Measurements from ENCODE around the gene CDK14. TPM values are rescaled to one million over a fixed set of nuclear protein-coding genes. Genes with fewer than 3 reads are reported as not detected.

The CDK14 gene
- total RNA-seq, 1 donor from 2014 or later: 58.6 TPM

- Histone ChIP-seq H3K36me3 (no peaks in the 10 kb centered on the region), H3K4me3 (no peak overlapping the region), H3K9me3 (no peaks in the 10 kb centered on the region), H3K27me3 (ENCODE audit: low read depth) (no peaks in the 10 kb centered on the region), H3K27ac (no peak overlapping the region), H3K4me1 (no peaks in the 10 kb centered on the region)
- DNase-seq (no peak), ATAC-seq (no peak)
- intact Hi-C loops (cut with DNase I): no loop called here
- no peak for TF ChIP-seq CTCF (IDR thresholded peaks at IDR 0.05)
These were observed 437.5 kb downstream of the CDK14 start for GRCh38 chr7:91033574-91033973.

GRCh38 chr7:91034459-91035368 lies 438.6 kb downstream of the CDK14 start:
- H3K36me3 ChIP-seq: no peaks in the 10 kb centered on the region
- intact Hi-C loops (cut with DNase I): no loop called here

GRCh38 chr7:91039033-91039432 lies 442.9 kb downstream of the CDK14 start:
- ATAC-seq (no peak), DNase-seq (no peak)
- H3K4me3 ChIP-seq: no peak overlapping the region
- no peaks in the 10 kb centered on the region for H3K4me1 ChIP-seq
- no peak overlapping the region for H3K27ac ChIP-seq
- H3K9me3 ChIP-seq: no peaks in the 10 kb centered on the region
- H3K27me3 ChIP-seq (ENCODE audit: low read depth): no peaks in the 10 kb centered on the region
- intact Hi-C loops (cut with DNase I): no loop called here
- TF ChIP-seq CTCF (IDR thresholded peaks at IDR 0.05): no peak
- H3K36me3 ChIP-seq: no peaks in the 10 kb centered on the region

More at GRCh38 chr7:91034459-91035368, 438.6 kb downstream of the CDK14 start:
- no peaks in the 10 kb centered on the region for H3K4me1 ChIP-seq
- TF ChIP-seq CTCF (IDR thresholded peaks at IDR 0.05): peak; percentile 61
- no peaks in the 10 kb centered on the region for H3K9me3 ChIP-seq
- DNase-seq: no peak
- H3K4me3 ChIP-seq: no peak overlapping the region
- peak in 1 of 2 donors; percentile 47 for ATAC-seq
- no peak overlapping the region for H3K27ac ChIP-seq
- no peaks in the 10 kb centered on the region for H3K27me3 ChIP-seq (ENCODE audit: low read depth)

- DNase-seq (no peak), ATAC-seq (no peak)
- H3K27ac ChIP-seq: no peak overlapping the region
These were observed 445.0 kb downstream of the CDK14 start for GRCh38 chr7:91041141-91041540.

GRCh38 chr7:91041901-91042484 lies 445.9 kb downstream of the CDK14 start:
- H3K4me3 ChIP-seq: no peak overlapping the region
- DNase-seq (no peak), ATAC-seq (no peak)
- H3K27ac ChIP-seq: no peak overlapping the region
- H3K4me1 ChIP-seq: peaks cover 7% of the 10 kb centered on the region
- no peaks in the 10 kb centered on the region for H3K27me3 ChIP-seq (ENCODE audit: low read depth)
- TF ChIP-seq CTCF (IDR thresholded peaks at IDR 0.05): no peak
- H3K9me3 ChIP-seq: no peaks in the 10 kb centered on the region
- H3K36me3 ChIP-seq: no peaks in the 10 kb centered on the region
- intact Hi-C loops (cut with DNase I): no loop called here

More at GRCh38 chr7:91041141-91041540, 445.0 kb downstream of the CDK14 start:
- H3K36me3 ChIP-seq: no peaks in the 10 kb centered on the region
- H3K27me3 ChIP-seq (ENCODE audit: low read depth): no peaks in the 10 kb centered on the region
- intact Hi-C loops (cut with DNase I): no loop called here
- no peaks in the 10 kb centered on the region for H3K9me3 ChIP-seq
- peaks cover 7% of the 10 kb centered on the region for H3K4me1 ChIP-seq
- no peak overlapping the region for H3K4me3 ChIP-seq
- TF ChIP-seq CTCF (IDR thresholded peaks at IDR 0.05): no peak

All from lower lobe of right lung (tissue), 2 donors.